HG03354 (cell line): Measurements from ENCODE around the gene RCSD1.
A peak's percentile ranks its signal among the peaks of the same experiment; 100 is the strongest.

Source experiments
- ATAC-seq: cut with Tn5 transposase; IDR thresholded peaks from one replicate; pipeline ENCODE4 v1.9.1; 2021; ENCODE audit warnings: mild to moderate bottlenecking; ENCODE audit not compliant: unreplicated experiment, poor library complexity, severe bottlenecking

Gene RCSD1

GRCh38 chr1:167638064-167638463, 8.0 kb downstream of the RCSD1 start:
- ATAC-seq = no peak

GRCh38 chr1:167640051-167640450, 10.0 kb downstream of the RCSD1 start:
- ATAC-seq = no peak

- ATAC-seq = no peak
These were observed 11.9 kb downstream of the RCSD1 start for GRCh38 chr1:167641786-167642500.

GRCh38 chr1:167642501-167642826, 12.4 kb downstream of the RCSD1 start:
- no peak for ATAC-seq

- no peak for ATAC-seq
These were observed 13.4 kb downstream of the RCSD1 start for GRCh38 chr1:167643441-167643840.

GRCh38 chr1:167644551-167644950, 14.5 kb downstream of the RCSD1 start:
- no peak for ATAC-seq

GRCh38 chr1:167645140-167645541, 15.1 kb downstream of the RCSD1 start:
- ATAC-seq = no peak

GRCh38 chr1:167645625-167646414, 15.8 kb downstream of the RCSD1 start:
- no peak for ATAC-seq

- ATAC-seq = no peak
These were observed 18.3 kb downstream of the RCSD1 start for GRCh38 chr1:167648252-167648849.

GRCh38 chr1:167648978-167649744, 19.1 kb downstream of the RCSD1 start:
- no peak for ATAC-seq

- ATAC-seq = peak; percentile 79
These were observed 20.5 kb downstream of the RCSD1 start for GRCh38 chr1:167650269-167651160.

GRCh38 chr1:167651161-167651693, 21.2 kb downstream of the RCSD1 start:
- peak; percentile 55 for ATAC-seq

- ATAC-seq = no peak
These were observed 25.0 kb downstream of the RCSD1 start for GRCh38 chr1:167654975-167655575.

GRCh38 chr1:167656657-167657056, 26.6 kb downstream of the RCSD1 start:
- no peak for ATAC-seq

- ATAC-seq = no peak
These were observed 28.7 kb downstream of the RCSD1 start for GRCh38 chr1:167658574-167659328.

GRCh38 chr1:167659450-167659849, 29.4 kb downstream of the RCSD1 start:
- no peak for ATAC-seq

- ATAC-seq = no peak
These were observed 29.8 kb downstream of the RCSD1 start for GRCh38 chr1:167659881-167660280.
